Prostate gland (tissue), 2 donors: ENCODE results near the gene RABGAP1. TPM values are rescaled to one million over a fixed set of nuclear protein-coding genes. Genes with fewer than 3 reads are reported as not detected.

ENCODE experiments used
- DNase-seq: peaks from one replicate; pipeline ENCODE4 v3.0.0-alpha.2; 2019; ENCODE audit warnings: low spot score
- H3K27ac ChIP-seq, 2 donors: fragments of 200-600 bp; sonication (generic); 2 replicates each; pipeline ENCODE4 v1.5.1; 2017 to 2019
- H3K27me3 ChIP-seq: fragments of 200-600 bp; sonication (generic); replicated peaks from 2 replicates; pipeline ENCODE4 v1.5.1; 2019; ENCODE audit not compliant: insufficient read depth
- H3K36me3 ChIP-seq, 2 donors: fragments of 200-600 bp; sonication (generic); 1 replicate in 1 of 2; 2 replicates in 1 of 2; pipeline versions ENCODE4 v1.5.1 to v1.8.1; 2017 to 2019
- H3K4me1 ChIP-seq: fragments of 200-600 bp; sonication (generic); replicated peaks from 2 replicates; pipeline ENCODE4 v1.5.1; 2019
- H3K4me3 ChIP-seq, 2 donors: fragments of 200-600 bp; sonication (generic); 2 replicates each; pipeline ENCODE4 v1.5.1; 2017 to 2019
- H3K9me3 ChIP-seq: fragments of 200-600 bp; sonication (generic); 2 replicates; pipeline ENCODE4 v1.5.1; 2017
- POLR2A ChIP-seq: fragments of 450-650 bp; IDR thresholded peaks from one replicate; pipeline ENCODE4 v1.6.1; 2016; ENCODE audit warnings: antibody characterized with exemption, mild to moderate bottlenecking
- POLR2AphosphoS5 ChIP-seq: sonication (generic); formaldehyde crosslinking; IDR thresholded peaks from one replicate; pipeline ENCODE4 v1.6.1; 2017; ENCODE audit warnings: antibody characterized with exemption
- WGBS: methylation state at CpG from one replicate; pipeline ENCODE4 v1.1.5; 2018; 5-methylcytosine and 5-hydroxymethylcytosine counted together
- intact Hi-C: fragments of 100-400 bp; cut with DNase I; formaldehyde crosslinking; loops from one replicate; pipeline ENCODE4 v1.14.2; 2022
- total RNA-seq, 2 donors: library from RNA; depleted of rRNA; stranded (reverse); fragments of >200 nt; gene quantifications; one replicate each; pipeline ENCODE4 v1.1.0, GENCODE V29; 2016
- TF ChIP-seq, protein P1 (sequence below), 4 experiments: fragments of 200-600 bp in 2 of 4; fragments of 450-650 bp in 2 of 4; sonication (generic) in 2 of 4; IDR thresholded peaks; 1 replicate in 3 of 4; 2 replicates in 1 of 4; pipeline ENCODE4 v1.5.1; 2016 to 2019; ENCODE audit warnings: antibody characterized with exemption in 4 of 4, mild to moderate bottlenecking in 2 of 4, moderate library complexity in 2 of 4

Gene RABGAP1
- total RNA-seq, 2 donors from 2014 or later, result 59.8 to 104 TPM

DNA sequence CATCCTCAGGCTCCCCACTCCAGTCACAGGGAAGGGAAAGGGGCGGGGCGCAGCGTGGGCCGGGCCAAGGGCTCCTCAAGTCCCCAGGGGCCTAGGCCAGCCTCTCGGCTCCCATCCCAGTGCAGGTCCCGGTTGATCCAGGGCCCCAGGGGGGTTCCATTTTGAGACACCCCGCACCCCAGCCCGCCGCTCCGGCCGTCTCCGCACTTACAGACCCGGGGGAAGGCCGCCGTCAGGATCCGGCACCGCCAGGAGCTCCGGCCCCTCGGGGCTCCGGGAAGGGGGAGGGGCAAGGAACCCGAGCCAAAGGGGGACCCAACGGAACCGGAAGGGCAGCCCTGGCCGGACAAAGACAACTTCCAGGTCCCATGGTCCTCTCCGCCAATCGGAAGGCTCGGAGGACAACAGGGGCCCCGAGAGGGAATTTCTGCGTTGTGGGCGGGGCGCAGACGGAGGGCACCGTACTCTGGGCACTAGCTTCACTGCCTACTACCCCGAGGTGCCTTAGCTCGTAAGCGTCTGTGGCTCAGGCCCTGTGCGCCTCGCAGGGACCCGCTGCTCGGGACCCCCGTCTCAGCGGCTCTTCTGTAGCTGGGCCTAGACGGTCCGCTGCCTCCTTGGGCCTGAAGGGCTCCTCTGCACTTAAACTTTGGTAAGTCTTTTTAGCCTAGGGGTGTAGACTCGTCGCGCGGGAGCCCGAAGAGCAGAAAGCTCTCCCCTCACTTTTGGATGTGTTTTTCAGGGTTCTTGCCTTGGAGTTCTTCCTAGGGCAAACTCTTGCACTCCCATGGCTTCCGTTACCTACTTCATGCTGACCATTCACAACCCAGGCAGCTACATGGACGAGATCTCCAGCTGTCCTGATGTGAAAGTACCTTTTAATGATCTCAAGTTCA, 9.3 kb upstream of the RABGAP1 start, which contains the start of gene ZBTB26:
TSS of gene ZBTB26 (minus strand) at position 287 of the 896 bp plus-strand sequence. CDS start 11,578 bp downstream, outside the sequence.
- peak; percentile 93 for DNase-seq
- no peaks in the 10 kb centered on the region for H3K9me3 ChIP-seq
- TF ChIP-seq, protein P1, sequence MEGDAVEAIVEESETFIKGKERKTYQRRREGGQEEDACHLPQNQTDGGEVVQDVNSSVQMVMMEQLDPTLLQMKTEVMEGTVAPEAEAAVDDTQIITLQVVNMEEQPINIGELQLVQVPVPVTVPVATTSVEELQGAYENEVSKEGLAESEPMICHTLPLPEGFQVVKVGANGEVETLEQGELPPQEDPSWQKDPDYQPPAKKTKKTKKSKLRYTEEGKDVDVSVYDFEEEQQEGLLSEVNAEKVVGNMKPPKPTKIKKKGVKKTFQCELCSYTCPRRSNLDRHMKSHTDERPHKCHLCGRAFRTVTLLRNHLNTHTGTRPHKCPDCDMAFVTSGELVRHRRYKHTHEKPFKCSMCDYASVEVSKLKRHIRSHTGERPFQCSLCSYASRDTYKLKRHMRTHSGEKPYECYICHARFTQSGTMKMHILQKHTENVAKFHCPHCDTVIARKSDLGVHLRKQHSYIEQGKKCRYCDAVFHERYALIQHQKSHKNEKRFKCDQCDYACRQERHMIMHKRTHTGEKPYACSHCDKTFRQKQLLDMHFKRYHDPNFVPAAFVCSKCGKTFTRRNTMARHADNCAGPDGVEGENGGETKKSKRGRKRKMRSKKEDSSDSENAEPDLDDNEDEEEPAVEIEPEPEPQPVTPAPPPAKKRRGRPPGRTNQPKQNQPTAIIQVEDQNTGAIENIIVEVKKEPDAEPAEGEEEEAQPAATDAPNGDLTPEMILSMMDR (IDR thresholded peaks at IDR 0.05), result no peak
- TF ChIP-seq POLR2AphosphoS5 (peak; percentile 93), POLR2A (peak; percentile 57)
- peak within 1 kb of the TSS; percentile 70 to 82 for H3K27ac ChIP-seq
- peaks cover 2% of the 10 kb centered on the region for H3K4me1 ChIP-seq
- H3K4me3 ChIP-seq, result peak within 1 kb of the TSS; percentile 55 to 77
- under 1% methylated on average over 51 of the region's 51 CpGs for WGBS
- no peaks in the 10 kb centered on the region for H3K27me3 ChIP-seq
- H3K36me3 ChIP-seq, result no peaks in the 10 kb centered on the region
- intact Hi-C loops, result no loop called here

DNA sequence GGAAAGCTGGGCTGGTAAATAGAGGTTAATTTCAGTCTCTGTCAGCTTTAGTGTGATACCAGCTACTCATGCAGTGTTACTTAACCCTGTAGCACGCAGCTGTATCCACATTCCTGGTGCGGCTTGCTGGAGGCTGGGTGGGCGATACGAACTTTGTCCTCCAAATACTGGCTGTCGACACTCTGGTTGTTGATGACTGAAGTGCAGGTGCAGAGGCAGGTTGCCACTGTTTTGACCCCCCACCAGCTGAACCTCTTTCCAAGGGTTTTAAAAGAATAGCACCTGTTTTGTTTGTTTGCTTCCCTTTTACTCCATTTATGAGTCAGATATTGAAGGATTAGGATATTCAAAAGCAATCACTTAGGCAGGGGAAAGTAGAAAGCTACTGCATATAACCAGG, 4.4 kb upstream of the RABGAP1 start:
- Histone ChIP-seq H3K27me3 (no peaks in the 10 kb centered on the region), H3K36me3 (no peaks in the 10 kb centered on the region), H3K4me1 (peaks cover 7% of the 10 kb centered on the region), H3K27ac (no peak overlapping the region), H3K9me3 (no peaks in the 10 kb centered on the region), H3K4me3 (no peak overlapping the region)
- intact Hi-C loops, result no loop called here
- WGBS, result 90% methylated on average over 5 of the region's 5 CpGs
- no peak for TF ChIP-seq POLR2A
- TF ChIP-seq POLR2AphosphoS5, result no peak
- TF ChIP-seq, protein P1 (IDR thresholded peaks at IDR 0.05), result no peak
- DNase-seq, result no peak

DNA sequence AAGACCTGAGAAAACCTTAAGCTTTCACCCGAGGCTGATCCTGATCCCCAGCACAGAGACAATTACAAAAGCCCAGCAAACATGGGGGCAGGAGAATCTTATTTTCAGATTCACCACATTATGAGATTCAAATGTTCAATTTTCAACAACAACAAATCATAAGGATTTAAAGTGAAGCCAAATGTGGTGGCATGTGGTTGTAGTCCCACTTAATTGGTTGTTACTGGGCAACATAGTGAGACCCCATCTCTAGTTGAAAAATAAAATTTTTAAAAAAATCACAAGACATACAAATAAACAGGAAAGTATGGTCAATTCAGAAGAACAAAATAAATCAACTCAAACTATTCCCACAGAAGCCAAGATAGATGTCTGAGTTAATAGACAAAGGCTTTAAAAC, 3.9 kb upstream of the RABGAP1 start:
- peaks cover 7% of the 10 kb centered on the region for H3K4me1 ChIP-seq
- intact Hi-C loops, result no loop called here
- no peaks in the 10 kb centered on the region for H3K36me3 ChIP-seq
- no peak overlapping the region for H3K4me3 ChIP-seq
- H3K9me3 ChIP-seq, result no peaks in the 10 kb centered on the region
- WGBS, result 87% methylated on average over 1 of the region's 1 CpG
- H3K27ac ChIP-seq, result no peak overlapping the region
- DNase-seq, result no peak
- TF ChIP-seq POLR2AphosphoS5 (no peak), POLR2A (no peak)
- TF ChIP-seq, protein P1 (IDR thresholded peaks at IDR 0.05), result no peak
- H3K27me3 ChIP-seq, result no peaks in the 10 kb centered on the region

DNA sequence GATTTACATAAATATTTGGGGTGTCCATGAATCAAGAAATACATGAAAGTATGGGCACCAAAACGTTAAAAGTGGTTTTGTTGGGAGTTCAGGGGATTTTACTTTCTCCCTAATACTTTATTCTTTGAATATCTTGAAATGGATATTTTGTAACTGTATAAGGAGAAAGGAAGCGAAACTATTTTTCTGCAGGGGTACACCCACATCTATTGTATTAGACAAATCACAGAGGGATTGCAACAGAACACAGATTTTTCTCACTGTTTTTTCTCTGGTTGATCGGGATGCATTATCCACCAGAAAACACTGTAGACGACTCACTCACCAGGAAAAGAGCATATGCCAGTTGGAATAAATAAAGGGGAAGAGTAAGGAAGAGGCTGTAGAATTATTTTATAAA, 1.2 kb upstream of the RABGAP1 start:
- WGBS, result 89% methylated on average over 4 of the region's 4 CpGs
- H3K27ac ChIP-seq, result no peak overlapping the region
- no peaks in the 10 kb centered on the region for H3K36me3 ChIP-seq

More for the DNA sequence above, 1.2 kb upstream of the RABGAP1 start:
- Histone ChIP-seq H3K9me3 (no peaks in the 10 kb centered on the region), H3K4me3 (no peak overlapping the region), H3K4me1 (peaks cover 5% of the 10 kb centered on the region), H3K27me3 (no peaks in the 10 kb centered on the region)
- DNase-seq, result no peak
- intact Hi-C loops, result no loop called here
- TF ChIP-seq POLR2A (no peak), POLR2AphosphoS5 (no peak)
- TF ChIP-seq, protein P1 (IDR thresholded peaks at IDR 0.05), result no peak
